GM12875 (cell line): ENCODE data around the gene KIF5C.

Experiments used
- H3K4me3 ChIP-seq: one replicate; pipeline ENCODE4 v1.5.1; 2011; ENCODE audit warnings: low read depth, low read length, control low read depth
- CTCF ChIP-seq: IDR thresholded peaks from 2 replicates; pipeline ENCODE4 v1.5.1; 2011; ENCODE audit warnings: low read depth, mild to moderate bottlenecking, control low read depth, inconsistent platforms, low read length, moderate library complexity, borderline replicate concordance; ENCODE audit not compliant: insufficient read depth

The KIF5C gene

GRCh38 chr2:149075105-149075504 lies 200.1 kb downstream of the KIF5C start:
- TF ChIP-seq CTCF: no peak
- H3K4me3 ChIP-seq: no peak overlapping the region

GRCh38 chr2:149075853-149076252 lies 200.8 kb downstream of the KIF5C start:
- no peak overlapping the region for H3K4me3 ChIP-seq
- TF ChIP-seq CTCF: no peak
